Kidney epithelial cell (primary cell): ENCODE measurements around the gene EIF4E1B. TPM values are rescaled to one million over a fixed set of nuclear protein-coding genes. Genes with fewer than 3 reads are reported as not detected.

ENCODE experiments used
- DNase-seq: peaks from one replicate; pipeline ENCODE4 v3.0.0-alpha.2; 2010; ENCODE audit warnings: low read depth
- H3K27me3 ChIP-seq: 2 replicates; pipeline ENCODE4 v1.6.0; 2011; ENCODE audit warnings: low read length; ENCODE audit not compliant: control insufficient read depth, insufficient read depth
- H3K36me3 ChIP-seq: 2 replicates; pipeline ENCODE4 v1.5.1; 2011; ENCODE audit warnings: low read length; ENCODE audit not compliant: control insufficient read depth, insufficient read depth
- H3K4me3 ChIP-seq: 2 replicates; pipeline ENCODE4 v1.5.1; 2011; ENCODE audit warnings: low read depth, mild to moderate bottlenecking, control low read depth, low read length
- total RNA-seq: library from RNA; depleted of rRNA; stranded (reverse); fragments of >200 nt; gene quantifications from 2 replicates; pipeline ENCODE4 v1.2.3, GENCODE V29; 2015
- TF ChIP-seq, protein P1 (sequence below): IDR thresholded peaks from 2 replicates; pipeline ENCODE4 v1.5.1; 2011; ENCODE audit warnings: mild to moderate bottlenecking, moderate library complexity, low read length, control low read depth, inconsistent platforms; ENCODE audit not compliant: insufficient read depth, poor library complexity, severe bottlenecking

EIF4E1B gene
- total RNA-seq, 1 donor from 2014 or later = not detected

DNA sequence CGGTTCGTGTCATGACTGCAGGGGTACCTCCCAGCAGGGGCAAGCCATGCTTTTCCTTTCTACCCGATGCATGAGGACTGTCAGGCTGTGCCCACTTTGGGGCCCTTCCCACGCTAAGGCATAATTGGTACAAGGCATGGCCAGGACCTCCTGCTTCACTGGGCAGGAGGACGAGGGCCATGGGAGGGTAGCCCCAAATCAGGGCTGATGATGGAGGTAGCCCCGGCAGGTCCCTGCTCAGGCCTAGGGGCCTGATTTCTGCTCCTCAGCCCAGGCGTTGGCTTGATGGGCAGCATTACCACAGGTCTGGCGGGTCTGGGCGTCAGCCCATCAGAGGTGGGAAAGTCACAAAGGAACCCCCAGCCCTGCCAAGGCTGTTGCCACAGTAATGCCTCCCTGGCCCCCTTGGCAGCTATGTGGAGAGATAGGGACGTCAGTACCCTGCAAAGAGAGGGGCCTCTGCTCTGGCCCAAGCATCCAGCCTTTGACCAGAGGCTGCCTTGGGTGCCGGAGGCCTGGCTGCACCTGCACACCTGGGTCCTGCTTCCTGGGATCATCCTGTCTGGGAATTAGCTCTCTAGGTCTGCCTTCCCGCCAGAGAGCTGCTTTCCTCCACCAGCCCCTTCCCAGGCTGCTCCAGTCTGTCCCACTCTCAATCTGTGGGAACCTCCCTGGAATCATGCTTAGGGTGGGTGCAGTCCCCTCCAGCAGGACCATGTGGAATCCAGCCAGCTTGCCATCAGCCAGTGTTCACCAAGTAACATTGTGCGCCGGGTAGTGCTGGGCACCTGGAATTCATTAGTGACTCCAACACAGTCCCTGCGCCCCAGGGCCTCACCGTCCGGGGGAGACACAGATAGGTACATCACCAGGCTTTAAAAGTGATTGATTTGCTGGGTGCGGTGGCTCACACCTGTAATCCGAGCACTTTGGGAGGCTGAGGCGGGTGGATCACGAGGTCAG, 32.2 kb downstream of the EIF4E1B start:
- H3K36me3 ChIP-seq = no peaks in the 10 kb centered on the region
- H3K27me3 ChIP-seq = peaks cover 35% of the 10 kb centered on the region
- H3K4me3 ChIP-seq = no peak overlapping the region
- DNase-seq = no peak
- TF ChIP-seq, protein P1, sequence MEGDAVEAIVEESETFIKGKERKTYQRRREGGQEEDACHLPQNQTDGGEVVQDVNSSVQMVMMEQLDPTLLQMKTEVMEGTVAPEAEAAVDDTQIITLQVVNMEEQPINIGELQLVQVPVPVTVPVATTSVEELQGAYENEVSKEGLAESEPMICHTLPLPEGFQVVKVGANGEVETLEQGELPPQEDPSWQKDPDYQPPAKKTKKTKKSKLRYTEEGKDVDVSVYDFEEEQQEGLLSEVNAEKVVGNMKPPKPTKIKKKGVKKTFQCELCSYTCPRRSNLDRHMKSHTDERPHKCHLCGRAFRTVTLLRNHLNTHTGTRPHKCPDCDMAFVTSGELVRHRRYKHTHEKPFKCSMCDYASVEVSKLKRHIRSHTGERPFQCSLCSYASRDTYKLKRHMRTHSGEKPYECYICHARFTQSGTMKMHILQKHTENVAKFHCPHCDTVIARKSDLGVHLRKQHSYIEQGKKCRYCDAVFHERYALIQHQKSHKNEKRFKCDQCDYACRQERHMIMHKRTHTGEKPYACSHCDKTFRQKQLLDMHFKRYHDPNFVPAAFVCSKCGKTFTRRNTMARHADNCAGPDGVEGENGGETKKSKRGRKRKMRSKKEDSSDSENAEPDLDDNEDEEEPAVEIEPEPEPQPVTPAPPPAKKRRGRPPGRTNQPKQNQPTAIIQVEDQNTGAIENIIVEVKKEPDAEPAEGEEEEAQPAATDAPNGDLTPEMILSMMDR = no peak

GRCh38 chr5:176663566-176663965, 33.1 kb downstream of the EIF4E1B start:
- Histone ChIP-seq H3K4me3 (no peak overlapping the region), H3K36me3 (no peaks in the 10 kb centered on the region), H3K27me3 (peaks cover 43% of the 10 kb centered on the region)
- DNase-seq = no peak
- TF ChIP-seq, protein P1 = no peak

DNA sequence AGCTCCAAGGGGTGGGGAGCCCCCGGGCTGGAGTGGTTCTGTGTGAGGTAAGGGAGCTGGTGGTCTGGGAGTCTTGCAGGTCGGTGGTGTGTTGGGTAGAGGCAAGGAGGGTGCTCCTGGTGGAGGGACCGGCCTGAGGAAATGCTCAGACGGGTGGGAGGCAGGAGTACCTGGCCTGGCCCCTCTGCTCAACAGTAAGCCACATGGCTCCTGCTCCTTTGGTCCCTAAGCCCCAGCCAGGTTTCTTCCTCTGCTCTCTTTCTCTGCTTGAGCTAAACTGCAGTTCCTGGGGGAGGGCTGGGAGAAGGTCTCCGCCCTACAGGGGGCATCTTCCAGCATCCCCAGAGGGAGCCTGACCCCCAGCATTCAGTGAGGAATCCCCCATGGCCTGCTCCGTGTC, 34.0 kb downstream of the EIF4E1B start:
- no peak for DNase-seq
- Histone ChIP-seq H3K4me3 (no peak overlapping the region), H3K27me3 (peaks cover 43% of the 10 kb centered on the region), H3K36me3 (no peaks in the 10 kb centered on the region)
- TF ChIP-seq, protein P1 = no peak

GRCh38 chr5:176664886-176665285, 34.4 kb downstream of the EIF4E1B start:
- DNase-seq = no peak
- TF ChIP-seq, protein P1 = no peak
- Histone ChIP-seq H3K4me3 (no peak overlapping the region), H3K27me3 (peaks cover 46% of the 10 kb centered on the region), H3K36me3 (no peaks in the 10 kb centered on the region)

GRCh38 chr5:176665517-176665916, 35.0 kb downstream of the EIF4E1B start:
- Histone ChIP-seq H3K4me3 (no peak overlapping the region), H3K27me3 (peaks cover 51% of the 10 kb centered on the region), H3K36me3 (no peaks in the 10 kb centered on the region)
- TF ChIP-seq, protein P1 = no peak
- DNase-seq = no peak
